GM19455 (cell line): ENCODE results near the gene IRF2BP2.

ENCODE experiments used
- ATAC-seq: cut with Tn5 transposase; IDR thresholded peaks from one replicate; pipeline ENCODE4 v1.9.1; 2021; ENCODE audit not compliant: unreplicated experiment

The IRF2BP2 gene

GRCh38 chr1:234614081-234614489, 4.1 kb upstream of the IRF2BP2 start:
- no peak for ATAC-seq

DNA sequence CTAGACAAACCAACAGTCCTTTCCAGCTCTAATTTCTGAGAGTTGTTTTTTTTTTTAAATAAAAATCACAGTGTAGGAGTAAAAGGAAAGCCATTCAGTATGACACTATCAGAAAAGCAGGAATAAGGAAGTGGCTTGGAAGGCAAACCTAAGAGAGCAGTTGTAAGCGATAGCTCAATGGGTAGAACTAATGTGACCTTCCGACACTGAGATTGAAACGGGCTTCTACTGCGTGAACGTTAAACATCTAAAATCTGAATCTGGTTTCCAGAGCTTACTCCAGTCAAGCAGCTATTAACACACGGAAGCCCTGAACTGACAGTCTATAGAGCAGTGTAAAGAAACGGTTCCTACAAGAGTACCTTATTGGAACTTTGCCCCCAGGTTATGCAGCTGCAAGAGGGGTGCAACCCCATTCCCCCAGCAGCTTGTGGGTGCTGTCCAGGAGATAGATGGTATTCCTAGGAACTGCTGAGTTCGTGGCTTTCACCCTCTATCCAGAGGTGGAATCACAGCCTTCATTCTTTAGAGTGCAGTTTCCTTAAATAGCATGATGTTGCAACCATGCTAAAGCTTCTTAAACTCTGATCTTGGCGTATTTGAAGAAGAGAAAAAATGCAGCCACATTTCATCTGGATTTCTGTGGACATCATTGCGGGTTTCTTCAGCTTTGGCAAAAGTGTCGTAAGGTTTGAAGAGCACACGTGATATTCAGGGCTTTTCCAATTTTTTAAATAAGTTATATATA, 3.3 kb upstream of the IRF2BP2 start:
- ATAC-seq = no peak

- peak; percentile 29 for ATAC-seq
Measured at GRCh38 chr1:234612352-234613127, 2.6 kb upstream of the IRF2BP2 start.

DNA sequence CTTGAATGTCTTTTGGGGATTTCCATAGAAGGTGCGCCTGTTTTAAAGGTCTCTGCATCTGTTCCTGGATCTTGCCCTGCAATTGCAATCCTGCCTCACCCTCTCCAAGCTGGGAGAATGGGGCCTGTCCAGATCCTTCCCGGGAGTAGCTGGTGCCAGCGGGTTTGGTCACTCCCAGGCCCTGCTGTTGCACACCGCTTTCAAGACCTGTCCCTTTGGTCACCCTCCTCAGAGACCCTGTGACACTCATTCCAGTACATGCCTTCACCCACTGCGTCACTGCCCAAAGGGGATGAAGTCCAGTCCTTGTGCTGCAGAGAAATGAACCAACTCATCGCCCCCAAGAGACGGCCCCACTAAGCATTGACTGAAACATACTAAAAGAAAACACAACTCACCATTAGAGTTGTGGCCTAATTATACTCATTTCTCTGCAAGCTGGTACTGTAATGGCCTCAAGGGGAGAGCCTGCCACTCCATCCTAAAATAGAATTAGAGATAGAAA, 1.9 kb upstream of the IRF2BP2 start:
- no peak for ATAC-seq

GRCh38 chr1:234611225-234611846, 1.4 kb upstream of the IRF2BP2 start:
- ATAC-seq = peak; percentile 35

- ATAC-seq = peak; percentile 46
Measured at GRCh38 chr1:234610666-234611224, 767 bp upstream of the IRF2BP2 start.

DNA sequence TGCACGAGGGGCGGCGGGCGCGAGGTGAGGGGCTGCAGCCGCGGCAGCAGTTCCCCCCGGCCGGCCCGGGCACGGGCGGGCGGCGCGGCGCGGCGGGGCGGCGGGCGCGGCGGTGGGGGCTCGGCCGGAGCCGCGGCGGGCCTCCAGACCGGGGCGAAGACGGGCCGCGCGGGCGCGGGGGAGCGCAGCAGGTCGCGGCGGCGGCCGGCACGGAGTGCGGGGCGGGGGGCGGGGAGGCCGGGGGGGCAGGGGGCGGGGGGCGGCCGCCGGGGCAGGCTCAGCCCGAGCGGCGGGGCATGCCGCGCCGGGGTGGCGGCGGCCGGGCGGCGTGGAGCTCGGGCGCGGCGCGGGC, 311 bp downstream of the IRF2BP2 start:
- no peak for ATAC-seq

DNA sequence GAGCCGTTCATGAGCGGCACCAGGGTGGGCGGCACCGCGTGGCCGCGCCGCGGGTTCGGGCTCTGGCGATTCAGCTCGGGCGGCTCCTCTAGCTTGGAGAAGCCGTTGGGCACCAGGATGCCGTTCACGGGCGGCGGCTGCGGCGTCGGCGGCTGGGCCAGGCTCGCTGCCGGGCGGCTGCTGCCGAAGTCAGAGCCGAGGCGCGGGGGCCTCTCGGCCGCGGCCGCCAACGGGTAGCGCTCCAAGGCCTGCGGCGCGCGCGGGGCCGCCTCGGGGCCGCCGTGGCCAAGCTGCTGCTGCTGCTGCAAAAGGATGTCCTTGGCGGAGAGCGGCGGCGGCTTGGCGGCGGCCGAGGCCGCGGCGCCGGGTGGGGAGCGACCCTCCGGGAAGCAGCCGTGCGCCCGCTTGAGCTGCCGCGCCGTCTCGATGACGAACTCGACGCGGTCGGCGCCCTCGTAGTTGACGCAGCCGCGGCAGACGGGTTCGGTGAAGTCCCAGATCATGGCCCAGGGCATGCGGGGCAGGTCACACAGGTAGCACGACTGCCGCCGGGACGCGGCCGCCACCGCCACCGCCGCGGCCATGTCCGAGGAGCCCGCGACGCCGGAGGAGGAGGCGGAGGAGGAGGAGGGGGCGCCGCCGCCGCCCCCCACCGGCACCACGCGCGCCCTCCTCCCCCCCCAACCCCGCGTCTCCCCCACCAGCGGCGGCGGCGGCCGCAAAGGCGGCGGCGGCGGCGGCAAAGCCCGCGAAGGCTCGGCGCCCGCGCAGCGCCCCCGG, 877 bp downstream of the IRF2BP2 start:
- no peak for ATAC-seq

- ATAC-seq = peak; percentile 23
Measured at GRCh38 chr1:234608025-234608910, 1.7 kb downstream of the IRF2BP2 start.

GRCh38 chr1:234607109-234608024, 2.6 kb downstream of the IRF2BP2 start:
- no peak for ATAC-seq

DNA sequence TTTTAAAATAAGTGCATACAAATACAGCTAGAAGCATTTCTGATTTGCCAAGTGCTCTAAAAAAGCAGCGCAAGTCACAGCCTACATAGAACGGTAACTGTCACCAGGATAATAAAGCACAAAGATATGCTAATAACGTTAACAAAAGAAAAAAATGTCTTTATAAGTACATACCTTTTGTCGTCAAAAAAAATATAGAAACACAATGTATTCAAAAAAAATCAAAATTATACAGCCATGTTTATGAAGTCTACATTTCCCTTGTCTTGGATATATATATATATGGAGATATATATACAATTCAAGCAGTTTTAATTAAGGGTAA, 3.2 kb downstream of the IRF2BP2 start:
- ATAC-seq = no peak

GRCh38 chr1:234605983-234606783, 3.8 kb downstream of the IRF2BP2 start:
- no peak for ATAC-seq

DNA sequence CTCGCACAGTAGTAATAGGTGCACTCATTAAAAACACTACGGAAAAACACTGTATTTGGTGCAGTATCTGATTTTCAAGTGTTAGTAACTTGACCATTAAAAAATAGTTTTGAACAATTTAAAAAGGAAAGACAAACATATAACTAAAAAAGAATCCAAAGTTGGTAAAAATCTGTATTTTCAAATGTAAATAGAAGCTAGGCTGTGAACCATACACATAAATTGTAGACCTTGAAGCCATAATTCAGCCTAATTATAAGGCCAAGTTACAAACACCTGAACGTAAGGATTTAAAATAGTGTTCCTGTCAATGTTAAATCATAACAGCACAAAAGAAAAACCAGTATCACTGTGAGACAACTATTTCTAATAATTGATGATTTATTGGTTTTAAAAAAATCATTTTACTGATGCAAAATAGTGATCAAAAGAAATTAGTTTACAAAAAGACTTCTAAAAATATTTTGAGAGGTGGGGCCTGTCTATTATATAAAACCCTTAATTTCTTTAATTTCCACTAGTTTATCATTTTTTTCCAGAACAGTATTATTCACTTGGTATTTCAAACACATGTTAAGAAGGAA, 4.5 kb downstream of the IRF2BP2 start:
- ATAC-seq = no peak

- ATAC-seq = no peak
Measured at GRCh38 chr1:234604495-234605398, 5.2 kb downstream of the IRF2BP2 start.

DNA sequence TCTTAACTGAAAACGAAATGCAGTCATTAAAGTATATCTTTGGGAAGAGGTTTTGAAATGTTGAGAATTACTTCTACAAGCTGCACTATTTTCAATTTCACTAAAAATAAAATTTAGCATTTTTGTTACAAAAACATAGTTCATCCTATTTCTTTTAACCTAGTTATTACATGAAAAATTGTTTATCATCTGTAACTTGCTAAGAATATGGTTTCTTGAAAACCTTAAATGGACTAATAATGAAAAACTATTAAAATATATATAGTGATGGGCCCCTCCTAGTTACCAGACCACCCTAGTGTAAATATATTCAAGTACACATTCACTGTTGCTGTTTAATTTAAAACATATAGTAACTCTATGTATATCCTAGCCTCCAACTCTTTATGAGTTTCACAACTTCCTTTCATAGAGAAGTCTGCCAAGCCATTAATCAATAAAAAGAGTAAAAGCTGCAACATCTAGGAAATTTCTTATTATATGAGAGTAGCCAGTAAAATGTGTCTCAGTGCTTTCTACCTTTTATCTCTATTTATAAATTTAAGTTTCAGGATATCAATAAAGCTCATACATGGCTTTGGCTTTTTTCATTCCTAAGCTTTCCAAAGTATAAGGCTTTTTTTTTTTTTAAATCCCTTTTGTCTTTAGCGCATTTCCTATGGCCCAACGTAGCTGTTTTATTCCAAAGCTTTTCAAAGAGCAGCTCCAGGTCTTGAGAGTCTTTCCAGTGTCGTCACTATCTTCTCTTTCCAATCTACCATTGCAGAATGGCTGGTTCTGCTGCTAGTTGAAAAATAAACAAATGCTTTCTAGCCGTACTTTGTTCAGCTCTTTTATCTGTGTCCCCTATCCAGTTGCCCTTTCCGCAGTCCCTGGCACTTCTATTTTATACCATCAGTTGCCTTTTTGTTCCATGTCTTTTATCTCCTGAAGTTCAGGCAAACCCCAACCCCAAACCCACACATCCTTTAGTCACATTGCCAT, 6.5 kb downstream of the IRF2BP2 start:
- ATAC-seq = no peak
